Measurements from ENCODE around the gene PPP2R3A.
"Not testable (repeated sequence)": the region's sequence is repeated elsewhere in the genome, so short reads cannot be mapped to it uniquely, and the experiment has no call there.

The PPP2R3A gene

DNA sequence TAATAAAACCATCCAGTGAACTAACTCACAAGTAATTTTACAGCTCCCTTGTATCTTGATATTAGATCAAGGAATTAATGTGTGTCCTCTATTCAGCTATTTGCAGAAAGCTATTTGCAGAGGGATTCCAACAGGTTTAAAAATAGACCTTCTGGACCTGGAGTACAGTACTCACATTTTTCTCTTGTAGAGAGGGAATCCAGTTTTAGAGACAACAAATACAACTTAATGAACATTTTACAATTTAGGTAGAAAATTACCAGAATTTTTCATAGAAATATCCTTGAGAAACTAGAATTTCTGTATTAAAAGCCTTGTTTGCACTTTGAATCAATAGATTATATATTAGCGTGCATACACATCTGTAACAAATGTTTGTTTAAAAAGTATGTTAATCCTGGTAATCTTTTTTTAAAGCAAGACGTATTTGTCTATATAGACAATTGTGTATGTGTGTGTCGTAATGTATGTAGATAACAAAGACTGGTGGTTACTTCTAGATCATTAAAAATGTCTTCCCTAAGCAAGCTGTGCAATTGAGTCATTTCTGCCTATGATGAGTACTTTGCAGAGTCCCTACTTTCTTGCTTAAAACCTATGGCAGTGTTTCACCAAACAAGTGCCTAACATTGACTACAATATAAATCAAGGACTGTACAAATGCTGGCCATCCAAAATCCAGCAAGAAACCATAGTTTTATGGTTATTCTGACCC lies 57.9 kb downstream of the PPP2R3A start:
- DNase-seq (ENCODE audit: low spot score), result no peak

DNA sequence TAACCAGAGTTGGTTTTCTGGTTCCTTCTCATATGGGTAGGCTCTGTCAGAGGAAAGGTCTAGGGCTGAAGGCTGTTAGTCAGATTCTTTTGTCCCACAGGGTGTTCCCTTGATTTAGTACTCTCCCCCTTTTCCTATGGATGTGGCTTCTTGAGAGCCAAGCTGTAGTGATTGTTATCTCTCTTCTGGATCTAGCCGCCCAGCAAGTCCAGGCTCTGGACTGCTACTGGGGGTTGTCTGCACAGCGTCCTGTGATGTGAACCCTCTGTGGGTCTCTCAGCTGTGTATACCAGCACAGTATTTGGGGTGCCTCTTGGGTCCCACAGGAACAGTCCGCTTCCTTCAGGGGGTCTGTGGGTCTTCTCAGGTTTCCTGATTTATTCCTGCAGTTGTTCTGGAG lies 70.8 kb downstream of the PPP2R3A start:
- no peak for DNase-seq (ENCODE audit: low spot score)

DNA sequence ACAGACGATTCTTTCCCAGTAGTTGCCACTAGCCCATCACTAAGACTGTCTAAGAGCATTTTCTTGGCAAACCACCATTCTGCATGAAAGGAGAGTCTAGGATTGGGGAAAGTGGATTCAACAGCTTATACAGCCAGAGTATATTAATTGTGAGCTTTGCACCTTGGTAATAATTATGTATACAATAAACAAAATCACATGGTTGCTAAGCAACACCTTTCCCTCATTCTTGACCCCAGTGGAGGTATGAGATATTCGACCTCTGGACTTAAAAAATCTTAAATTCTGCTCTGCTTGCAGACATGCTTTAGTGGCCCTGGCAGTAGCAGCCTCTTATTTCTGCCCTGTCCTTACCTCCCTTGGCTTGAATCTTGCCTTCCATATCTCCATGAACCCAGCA lies 73.1 kb downstream of the PPP2R3A start:
- no peak for DNase-seq (ENCODE audit: low spot score)

- DNase-seq (ENCODE audit: low spot score), result peak; percentile 50
Observed at GRCh38 chr3:136042608-136043221, 77.2 kb downstream of the PPP2R3A start.

DNA sequence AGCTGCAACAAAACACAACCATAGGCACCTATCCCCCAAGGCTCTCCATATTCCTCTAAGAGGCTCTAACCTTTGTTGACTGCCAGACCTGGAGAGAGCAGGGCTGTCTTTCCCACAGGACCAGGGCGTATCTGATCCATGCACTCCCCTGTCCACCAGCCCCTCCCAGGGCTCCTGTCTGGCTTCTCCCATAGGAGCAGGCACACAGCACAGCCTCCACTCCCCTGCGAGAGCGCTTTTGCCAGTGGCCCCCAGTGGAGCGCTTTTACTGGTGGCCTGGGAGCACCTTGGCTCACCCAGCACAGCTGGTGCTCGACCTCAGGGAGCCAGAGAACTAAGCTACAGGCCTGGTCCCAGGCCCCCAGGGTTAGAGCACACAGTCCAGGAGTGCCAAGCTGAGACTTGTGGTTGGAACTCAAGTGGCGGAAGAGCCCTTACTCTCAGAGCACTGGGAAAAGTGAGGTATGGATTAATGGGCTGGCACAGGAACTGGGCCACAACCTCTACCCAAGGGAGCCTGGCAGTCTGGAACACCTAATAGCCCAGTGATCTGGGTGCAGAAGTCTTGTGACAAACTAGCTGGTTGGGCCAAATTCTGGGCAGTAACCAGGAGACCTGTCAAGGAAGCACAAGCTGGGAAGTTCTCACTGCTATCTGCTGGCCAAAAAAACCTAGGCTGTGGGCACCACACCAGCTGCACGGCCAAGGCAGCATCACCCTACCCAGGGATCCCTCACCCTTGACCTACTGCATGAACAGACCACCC lies 79.6 kb downstream of the PPP2R3A start:
- DNase-seq (ENCODE audit: low spot score), result no peak

DNA sequence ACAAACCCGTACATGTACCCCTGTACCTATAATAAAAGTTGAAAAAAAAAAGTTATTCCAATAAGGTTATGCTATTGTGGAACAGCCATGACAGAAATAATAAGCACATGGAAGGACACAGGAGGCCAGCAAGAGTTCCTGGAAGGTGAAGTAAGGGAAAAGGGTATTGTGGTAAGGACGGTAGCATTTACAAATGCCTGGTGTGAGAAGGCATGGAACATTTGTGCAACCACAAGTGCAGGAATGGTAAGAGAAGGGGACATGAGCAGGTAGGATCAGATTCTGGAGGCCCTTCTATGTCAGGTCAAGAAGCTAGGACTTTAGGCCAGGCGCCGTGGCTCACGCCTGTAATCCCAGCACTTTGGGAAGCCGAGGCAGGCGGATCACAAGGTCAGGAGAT lies 82.5 kb downstream of the PPP2R3A start:
- DNase-seq (ENCODE audit: low spot score), result no peak

GRCh38 chr3:136050250-136050649 lies 84.7 kb downstream of the PPP2R3A start:
- no peak for DNase-seq (ENCODE audit: low spot score)

- DNase-seq (ENCODE audit: low spot score), result no peak
Observed at GRCh38 chr3:136055491-136055890, 90.0 kb downstream of the PPP2R3A start.

- no peak for DNase-seq (ENCODE audit: low spot score)
Observed at GRCh38 chr3:136067211-136067610, 101.7 kb downstream of the PPP2R3A start.

GRCh38 chr3:136068708-136069107 lies 103.2 kb downstream of the PPP2R3A start:
- no peak for DNase-seq (ENCODE audit: low spot score)

DNA sequence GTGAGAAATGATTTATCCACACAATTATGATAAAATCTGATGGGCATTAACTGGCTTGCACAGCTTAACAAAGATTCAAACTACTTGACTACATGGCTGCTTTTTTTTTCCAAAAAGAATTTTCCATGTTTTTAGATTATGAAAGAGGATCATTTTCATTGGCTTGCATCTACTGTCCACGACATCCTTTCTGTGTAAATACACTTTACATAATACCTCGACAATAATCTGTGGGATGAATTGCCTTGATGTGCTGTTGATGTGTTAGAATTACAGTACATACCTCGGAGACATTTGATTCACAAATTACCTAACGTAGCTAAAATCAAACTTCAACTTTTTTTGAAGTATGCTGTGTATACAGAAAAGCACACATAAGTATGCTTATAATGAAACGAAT lies 104.4 kb downstream of the PPP2R3A start:
- DNase-seq (ENCODE audit: low spot score), result no peak

DNA sequence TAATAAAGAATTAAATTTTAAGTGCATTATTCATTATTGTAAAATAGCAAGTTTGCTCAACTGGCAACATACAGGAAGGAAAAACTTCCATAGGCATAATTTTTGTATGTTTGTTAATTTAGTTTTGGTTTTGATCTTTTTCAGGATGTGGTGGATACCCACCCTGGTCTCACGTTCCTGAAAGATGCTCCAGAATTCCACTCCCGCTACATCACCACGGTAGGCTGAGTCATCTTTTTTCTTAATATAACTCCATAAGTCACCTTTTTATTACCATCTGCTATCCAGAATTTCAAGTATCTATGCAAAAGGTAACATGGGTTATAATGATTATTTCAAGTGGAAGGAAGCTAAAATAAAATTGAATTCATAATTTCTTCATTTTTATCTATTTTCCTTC lies 104.8 kb downstream of the PPP2R3A start:
- no peak for DNase-seq (ENCODE audit: low spot score)

DNA sequence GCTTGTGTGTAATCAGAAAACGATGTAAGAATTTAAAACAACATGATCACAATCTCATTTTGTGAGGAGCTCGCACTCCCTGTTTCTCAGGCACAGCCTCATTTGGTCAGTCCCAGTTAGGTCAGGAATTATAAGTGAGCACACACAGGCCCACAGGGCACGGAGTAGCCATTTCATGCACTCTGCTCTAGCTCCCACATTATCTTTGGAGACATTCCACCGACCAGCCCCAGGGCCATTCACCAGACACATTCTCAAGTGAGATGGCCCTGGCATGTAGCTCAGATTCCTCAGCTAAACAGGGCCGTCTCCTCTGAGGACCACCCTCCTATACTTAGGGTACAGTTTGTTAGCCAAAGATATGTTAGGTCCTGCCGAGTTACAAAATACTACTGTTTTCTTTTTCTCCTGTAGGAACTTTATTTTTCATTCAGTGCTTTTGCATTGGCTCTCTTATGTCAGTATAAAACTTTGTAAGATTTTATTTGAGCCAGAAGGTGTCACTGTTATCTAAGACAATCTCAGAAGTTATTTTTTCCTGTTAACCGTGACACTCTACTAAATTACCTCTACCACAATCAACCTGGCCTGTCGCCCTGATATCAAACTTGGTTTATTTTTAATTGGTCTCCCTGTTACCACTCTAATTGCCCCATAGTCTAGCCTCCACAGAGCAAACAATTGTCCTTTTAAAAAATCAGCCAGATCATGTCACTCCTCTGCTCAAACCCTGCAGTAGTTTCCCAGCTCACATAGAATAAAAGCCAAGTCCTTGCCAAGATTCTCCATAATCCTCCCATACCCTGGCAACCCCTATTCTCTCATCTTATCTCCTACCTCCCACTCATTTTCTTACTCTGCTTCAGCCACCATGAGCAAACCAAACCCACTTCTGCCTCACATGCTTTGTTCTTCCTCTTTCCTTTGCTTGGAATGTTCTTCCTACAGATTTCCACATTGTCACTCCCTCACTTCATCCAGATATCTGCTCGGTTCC lies 105.7 kb downstream of the PPP2R3A start:
- no peak for DNase-seq (ENCODE audit: low spot score)

- no peak for DNase-seq (ENCODE audit: low spot score)
Observed at GRCh38 chr3:136074546-136075170, 109.1 kb downstream of the PPP2R3A start.

DNA sequence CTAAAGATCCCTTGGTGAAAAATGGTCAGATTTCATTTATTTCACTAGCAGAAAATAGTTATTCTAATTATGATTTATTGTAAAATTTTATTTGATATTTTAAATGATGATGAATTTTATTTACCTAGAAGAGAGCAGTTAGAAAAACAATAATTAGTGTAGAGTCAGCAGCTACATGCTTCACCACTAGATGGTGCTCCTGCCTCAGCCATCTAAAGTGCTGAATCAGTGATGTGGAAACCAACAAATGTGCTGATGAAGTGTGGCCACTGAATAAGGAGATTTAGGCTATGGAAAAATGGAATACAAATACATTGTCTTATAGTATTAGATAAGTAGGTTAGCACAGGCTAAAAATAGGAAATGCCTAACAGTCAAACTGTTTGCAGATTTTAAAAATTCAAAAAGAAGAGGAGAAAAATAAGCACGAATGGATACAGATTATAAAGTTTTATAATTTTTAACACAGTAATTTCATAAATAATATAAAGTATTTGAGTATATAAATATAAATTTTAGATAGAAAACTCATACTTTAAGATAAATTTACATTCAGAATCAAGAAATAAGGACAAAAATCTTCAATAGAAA lies 109.8 kb downstream of the PPP2R3A start:
- peak; percentile 47 for DNase-seq (ENCODE audit: low spot score)

GRCh38 chr3:136075811-136076210 lies 110.3 kb downstream of the PPP2R3A start:
- DNase-seq (ENCODE audit: low spot score), result no peak

DNA sequence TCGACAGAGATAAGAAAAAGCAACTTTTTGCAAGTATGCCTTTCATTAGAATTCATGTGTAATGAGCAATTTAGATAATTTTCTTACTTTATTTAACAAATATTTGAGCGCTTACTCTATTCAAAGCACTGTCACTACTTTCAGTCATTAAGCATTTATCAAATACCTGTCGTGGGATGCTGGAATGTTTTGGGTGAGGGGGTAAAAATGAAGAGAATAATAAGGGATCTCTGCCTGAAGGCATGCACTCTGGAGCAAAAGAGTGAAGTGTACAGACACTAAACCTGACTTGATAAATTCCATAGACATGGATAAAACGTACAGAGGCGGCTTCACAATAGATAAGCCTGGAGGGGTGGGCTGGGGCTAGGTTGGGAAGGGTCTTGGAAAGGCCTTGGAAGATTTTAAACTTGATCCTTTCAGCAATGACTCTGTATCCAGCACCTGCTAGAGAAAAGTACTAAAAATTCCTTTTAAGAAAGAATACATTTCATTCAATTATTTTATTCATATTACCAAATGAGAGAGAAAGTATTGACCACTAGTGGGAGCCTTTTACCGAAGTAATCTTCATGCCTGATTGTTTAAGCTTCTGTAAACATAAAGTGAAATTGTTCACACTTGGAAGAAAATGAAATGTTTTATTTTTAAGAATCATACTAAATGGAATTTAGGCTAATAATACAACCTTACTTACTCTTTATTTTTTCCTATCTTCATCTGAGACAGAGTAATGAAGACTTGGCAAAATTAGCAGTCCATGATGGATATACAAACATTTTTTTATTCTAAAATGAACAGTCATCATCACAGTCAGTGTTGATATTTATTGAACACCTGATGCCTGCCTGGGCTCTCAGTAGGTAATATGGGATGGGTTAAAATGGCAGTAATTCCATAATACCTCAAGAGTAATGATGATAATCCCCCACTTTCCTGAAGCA lies 113.2 kb downstream of the PPP2R3A start:
- no peak for DNase-seq (ENCODE audit: low spot score)

DNA sequence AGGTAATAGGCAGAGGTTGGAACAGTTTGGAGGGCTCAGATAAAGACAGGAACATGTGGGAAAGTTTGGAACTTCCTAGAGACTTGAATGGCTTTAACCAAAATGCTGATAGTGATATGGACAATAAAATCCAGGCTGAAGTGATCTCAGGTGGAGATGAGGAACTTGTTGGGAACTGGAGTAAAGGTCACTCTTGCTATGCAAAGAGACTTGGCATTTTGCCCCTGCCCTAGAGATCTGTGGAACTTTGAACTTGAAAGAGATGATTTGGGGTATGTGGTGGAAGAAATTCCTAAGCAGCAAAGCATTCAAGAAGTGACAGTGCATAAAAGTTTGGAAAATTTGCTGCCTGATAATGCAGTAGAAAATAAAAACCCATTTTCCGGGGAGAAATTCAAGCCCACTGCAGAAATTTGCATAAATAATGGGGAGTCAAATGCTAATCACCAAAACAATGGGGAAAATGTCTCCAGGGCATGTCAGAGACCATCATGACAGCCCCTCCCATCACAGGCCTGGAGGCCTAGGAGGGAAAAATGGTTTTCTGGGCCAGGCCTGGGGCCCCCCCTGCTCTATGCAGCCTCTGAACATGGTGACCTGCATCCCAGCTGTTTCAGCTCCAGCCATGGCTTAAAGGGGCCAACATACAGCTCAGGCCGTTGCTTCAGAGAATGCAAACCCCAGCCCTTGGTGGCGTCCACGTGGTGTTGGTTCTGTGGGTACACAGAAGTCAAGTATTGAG lies 118.3 kb downstream of the PPP2R3A start:
- not testable (repeated sequence) for DNase-seq (ENCODE audit: low spot score)

- not testable (repeated sequence) for DNase-seq (ENCODE audit: low spot score)
Observed at GRCh38 chr3:136085067-136085466, 119.5 kb downstream of the PPP2R3A start.
